ENCODE data around the gene NDST3.

GRCh38 chr4:118279328-118279727 lies 245.0 kb downstream of the NDST3 start:
- no peak for TF ChIP-seq CTCF (IDR thresholded peaks at IDR 0.05)
- no peak for TF ChIP-seq POLR2A (IDR thresholded peaks at IDR 0.05)
